Body of pancreas (tissue), 4 donors: Measurements from ENCODE around the gene SEC23A. TPM values are rescaled to one million over a fixed set of nuclear protein-coding genes. Genes with fewer than 3 reads are reported as not detected.
A peak's percentile ranks its signal among the peaks of the same experiment; 100 is the strongest.
"Not testable (repeated sequence)": the region's sequence is repeated elsewhere in the genome, so short reads cannot be mapped to it uniquely, and the experiment has no call there.

Experiments
- ATAC-seq: fragments of 150-250 bp; one replicate; pipeline ENCODE4 v1.9.1; 2016
- DNase-seq, 4 donors: peaks; one replicate each; pipeline ENCODE4 v3.0.0-alpha.2; 2019
- H3K27ac ChIP-seq, 4 donors: fragments of 200-600 bp; sonication (generic); 1 replicate in 3 of 4; 2 replicates in 1 of 4; pipeline versions ENCODE4 v1.5.1 to v1.6.1; 2016 to 2019; ENCODE audit warnings: mild to moderate bottlenecking in 1 of 4, mixed read lengths in 1 of 4, moderate library complexity in 1 of 4
- H3K27me3 ChIP-seq, 2 donors: fragments of 200-600 bp; sonication (generic); one replicate each; pipeline ENCODE4 v1.6.0; 2016; ENCODE audit warnings: mild to moderate bottlenecking in 1 of 2
- H3K36me3 ChIP-seq, 2 donors: fragments of 200-600 bp; sonication (generic); replicated peaks in 1 of 2; 2 replicates each; pipeline ENCODE4 v1.5.1; 2016; ENCODE audit warnings: low read depth in 2 of 2; ENCODE audit not compliant: insufficient read depth in 1 of 2
- H3K4me1 ChIP-seq: fragments of 200-600 bp; sonication (generic); one replicate; pipeline ENCODE4 v1.6.0; 2016
- H3K4me3 ChIP-seq, 2 donors: fragments of 200-600 bp; sonication (generic); 1 replicate in 1 of 2; 2 replicates in 1 of 2; pipeline ENCODE4 v1.5.1; 2016 to 2019
- H3K9me3 ChIP-seq, 3 donors: fragments of 200-600 bp; sonication (generic); 1 replicate in 2 of 3; 2 replicates in 1 of 3; pipeline ENCODE4 v1.5.1; 2016
- POLR2A ChIP-seq, 3 donors: fragments of 450-650 bp; IDR thresholded peaks; one replicate each; pipeline ENCODE4 v1.6.1; 2016; ENCODE audit warnings: antibody characterized with exemption in 3 of 3, mild to moderate bottlenecking in 2 of 3
- WGBS, 2 donors: methylation state at CpG; one replicate each; pipeline ENCODE4 v1.1.5; 2017; 5-methylcytosine and 5-hydroxymethylcytosine counted together
- intact Hi-C: fragments of 100-400 bp; cut with DNase I; formaldehyde crosslinking; loops from one replicate; pipeline ENCODE4 v1.15.1; 2023
- total RNA-seq, 2 donors: library from RNA; depleted of rRNA; stranded (reverse); fragments of >200 nt; gene quantifications; one replicate each; pipeline ENCODE4 v1.1.0, GENCODE V29; 2016
- TF ChIP-seq, protein P1 (sequence below), 7 experiments: fragments of 450-650 bp in 4 of 7; fragments of 200-600 bp in 3 of 7; sonication (generic) in 3 of 7; IDR thresholded peaks; one replicate each; pipeline ENCODE4 v1.5.1; 2016 to 2019; ENCODE audit warnings: antibody characterized with exemption in 7 of 7

SEC23A gene
- total RNA-seq, 2 donors from 2014 or later: 33.2 to 62.3 TPM

DNA sequence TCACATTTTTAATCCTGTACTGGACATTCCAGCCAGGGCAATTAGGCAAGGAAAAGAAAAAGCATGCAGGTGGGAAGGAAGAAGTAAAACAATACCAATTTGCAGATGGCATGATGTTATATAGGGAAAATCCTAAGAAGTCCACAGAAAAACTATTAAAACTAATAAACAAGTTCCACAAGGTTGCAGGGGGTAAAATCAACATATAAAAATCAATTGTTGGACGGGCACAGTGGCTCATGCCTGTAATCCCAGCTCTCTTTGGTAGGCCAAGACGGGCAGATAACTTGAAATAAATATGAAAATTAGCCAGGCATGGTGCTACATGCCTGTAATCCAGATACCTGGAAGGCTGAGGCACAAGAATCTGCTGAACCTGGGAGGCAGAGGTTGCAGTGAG is 31.9 kb downstream of the SEC23A start:
- Histone ChIP-seq H3K27me3 (no peaks in the 10 kb centered on the region), H3K9me3 (no peaks in the 10 kb centered on the region), H3K4me3 (no peak overlapping the region), H3K27ac (peak overlapping the region in 2 of 4 donors; percentile 1 to 42), H3K36me3 (peaks cover 0 to 7% of the 10 kb centered on the region in 2 donors), H3K4me1 (no peaks in the 10 kb centered on the region)
- intact Hi-C loops: no loop called here
- DNase-seq (no peak), ATAC-seq (peak; percentile 60)
- TF ChIP-seq, protein P1, sequence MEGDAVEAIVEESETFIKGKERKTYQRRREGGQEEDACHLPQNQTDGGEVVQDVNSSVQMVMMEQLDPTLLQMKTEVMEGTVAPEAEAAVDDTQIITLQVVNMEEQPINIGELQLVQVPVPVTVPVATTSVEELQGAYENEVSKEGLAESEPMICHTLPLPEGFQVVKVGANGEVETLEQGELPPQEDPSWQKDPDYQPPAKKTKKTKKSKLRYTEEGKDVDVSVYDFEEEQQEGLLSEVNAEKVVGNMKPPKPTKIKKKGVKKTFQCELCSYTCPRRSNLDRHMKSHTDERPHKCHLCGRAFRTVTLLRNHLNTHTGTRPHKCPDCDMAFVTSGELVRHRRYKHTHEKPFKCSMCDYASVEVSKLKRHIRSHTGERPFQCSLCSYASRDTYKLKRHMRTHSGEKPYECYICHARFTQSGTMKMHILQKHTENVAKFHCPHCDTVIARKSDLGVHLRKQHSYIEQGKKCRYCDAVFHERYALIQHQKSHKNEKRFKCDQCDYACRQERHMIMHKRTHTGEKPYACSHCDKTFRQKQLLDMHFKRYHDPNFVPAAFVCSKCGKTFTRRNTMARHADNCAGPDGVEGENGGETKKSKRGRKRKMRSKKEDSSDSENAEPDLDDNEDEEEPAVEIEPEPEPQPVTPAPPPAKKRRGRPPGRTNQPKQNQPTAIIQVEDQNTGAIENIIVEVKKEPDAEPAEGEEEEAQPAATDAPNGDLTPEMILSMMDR (IDR thresholded peaks at IDR 0.05): no peak
- no peak for TF ChIP-seq POLR2A (IDR thresholded peaks at IDR 0.05)
- 40 to 60% methylated on average over 2 of the region's 2 CpGs for WGBS, 2 donors

DNA sequence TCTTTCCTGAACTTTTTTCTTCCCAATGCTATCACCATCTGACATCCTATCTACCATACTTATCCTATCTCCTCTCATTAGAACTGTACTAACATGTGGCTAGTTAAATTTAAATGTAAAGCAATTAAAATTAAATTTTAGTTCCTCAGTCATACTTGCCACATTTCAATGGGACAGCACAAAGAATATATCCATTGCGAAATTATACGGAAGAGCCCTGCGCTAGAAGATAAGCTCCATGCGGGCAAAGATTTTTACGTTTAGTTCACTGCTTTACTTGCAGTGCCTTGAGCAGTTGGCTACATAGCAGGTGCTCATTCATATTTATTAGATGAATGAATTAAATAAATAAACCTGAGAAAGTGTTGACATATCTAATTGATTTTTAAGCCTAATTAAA is 33.1 kb downstream of the SEC23A start:
- H3K27me3 ChIP-seq: no peaks in the 10 kb centered on the region
- H3K36me3 ChIP-seq: peaks cover 0 to 8% of the 10 kb centered on the region in 2 donors
- TF ChIP-seq POLR2A (IDR thresholded peaks at IDR 0.05): no peak
- no peak overlapping the region for H3K4me3 ChIP-seq
- ATAC-seq (no peak), DNase-seq (no peak)
- 94 to 98% methylated on average over 5 of the region's 5 CpGs for WGBS, 2 donors
- no peaks in the 10 kb centered on the region for H3K9me3 ChIP-seq
- no peak overlapping the region for H3K27ac ChIP-seq
- H3K4me1 ChIP-seq: no peaks in the 10 kb centered on the region
- intact Hi-C loops: no loop called here

DNA sequence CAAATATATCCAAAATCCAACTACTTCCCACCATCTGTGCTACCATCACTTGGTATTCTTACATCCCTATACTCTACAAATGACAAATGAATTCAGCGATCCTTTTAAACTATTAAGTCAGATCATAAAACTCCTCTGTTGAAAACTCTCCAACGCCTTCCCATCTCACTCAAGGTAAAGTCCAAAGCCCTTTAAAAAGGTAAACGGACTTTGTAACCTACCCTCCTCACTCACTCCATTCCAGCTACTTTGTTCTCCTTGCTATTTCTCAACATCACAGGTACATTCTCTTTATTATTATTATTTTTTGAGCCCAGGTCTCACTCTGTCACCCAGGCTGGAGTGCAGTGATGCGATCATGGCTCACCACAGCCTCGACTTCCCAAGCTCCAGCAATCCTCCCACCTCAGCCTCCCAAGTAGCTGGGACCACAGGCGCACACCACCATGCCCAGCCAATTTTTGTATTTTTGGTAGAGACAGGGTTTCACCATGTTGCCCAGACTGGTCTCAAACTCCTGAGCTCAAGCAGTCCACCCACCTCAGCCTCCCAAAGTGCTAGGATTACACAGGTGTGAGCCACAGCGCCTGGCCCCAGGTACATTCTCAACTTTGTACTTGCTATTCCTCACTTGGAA is 33.7 kb downstream of the SEC23A start:
- H3K27ac ChIP-seq, H3K4me3 ChIP-seq, H3K27me3 ChIP-seq, intact Hi-C loops, H3K4me1 ChIP-seq, DNase-seq, H3K9me3 ChIP-seq, ATAC-seq: not testable (repeated sequence)
- H3K36me3 ChIP-seq: peaks cover 0 to 14% of the 10 kb centered on the region in 2 donors
- 96 to 97% methylated on average over 7 of the region's 7 CpGs for whole genome bisulfite sequencing, 2 donors

DNA sequence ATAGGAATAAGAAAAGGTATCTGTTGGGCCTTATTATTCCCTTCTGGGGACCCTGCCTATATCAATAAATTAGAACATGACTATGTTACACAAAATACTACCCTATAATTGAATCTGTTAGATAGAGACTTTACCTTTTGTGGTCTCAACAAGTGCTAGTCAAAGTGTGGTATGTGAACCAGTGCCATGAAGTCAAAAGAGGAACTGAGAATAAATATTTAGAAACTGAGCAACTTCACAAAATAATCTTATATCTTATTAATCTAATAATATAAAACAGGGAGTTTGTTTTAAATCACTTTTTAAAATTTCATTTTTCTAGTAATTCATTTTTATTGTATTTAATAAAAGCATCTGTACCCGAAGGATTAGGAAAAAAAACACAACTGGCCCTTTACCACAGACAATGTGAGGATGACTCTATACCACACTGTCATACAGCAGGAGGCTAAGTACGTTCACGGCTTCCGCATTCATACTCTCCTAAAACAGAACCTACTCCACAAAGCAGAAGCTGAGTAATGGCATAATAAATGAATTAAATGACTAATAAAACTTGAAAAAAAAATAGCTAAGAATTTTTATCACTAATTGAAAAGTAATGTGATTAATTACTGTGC is 42.1 kb downstream of the SEC23A start:
- Histone ChIP-seq H3K27me3 (no peaks in the 10 kb centered on the region), H3K4me3 (no peak overlapping the region), H3K4me1 (no peaks in the 10 kb centered on the region), H3K9me3 (peaks cover 0 to 11% (median 0%) of the 10 kb centered on the region in 3 donors), H3K36me3 (peaks cover 0 to 20% of the 10 kb centered on the region in 2 donors), H3K27ac (no peak overlapping the region)
- intact Hi-C loops: no loop called here
- 94 to 98% methylated on average over 4 of the region's 4 CpGs for WGBS, 2 donors
- DNase-seq (no peak), ATAC-seq (no peak)
- TF ChIP-seq POLR2A (IDR thresholded peaks at IDR 0.05): no peak
- TF ChIP-seq, protein P1 (IDR thresholded peaks at IDR 0.05): no peak

DNA sequence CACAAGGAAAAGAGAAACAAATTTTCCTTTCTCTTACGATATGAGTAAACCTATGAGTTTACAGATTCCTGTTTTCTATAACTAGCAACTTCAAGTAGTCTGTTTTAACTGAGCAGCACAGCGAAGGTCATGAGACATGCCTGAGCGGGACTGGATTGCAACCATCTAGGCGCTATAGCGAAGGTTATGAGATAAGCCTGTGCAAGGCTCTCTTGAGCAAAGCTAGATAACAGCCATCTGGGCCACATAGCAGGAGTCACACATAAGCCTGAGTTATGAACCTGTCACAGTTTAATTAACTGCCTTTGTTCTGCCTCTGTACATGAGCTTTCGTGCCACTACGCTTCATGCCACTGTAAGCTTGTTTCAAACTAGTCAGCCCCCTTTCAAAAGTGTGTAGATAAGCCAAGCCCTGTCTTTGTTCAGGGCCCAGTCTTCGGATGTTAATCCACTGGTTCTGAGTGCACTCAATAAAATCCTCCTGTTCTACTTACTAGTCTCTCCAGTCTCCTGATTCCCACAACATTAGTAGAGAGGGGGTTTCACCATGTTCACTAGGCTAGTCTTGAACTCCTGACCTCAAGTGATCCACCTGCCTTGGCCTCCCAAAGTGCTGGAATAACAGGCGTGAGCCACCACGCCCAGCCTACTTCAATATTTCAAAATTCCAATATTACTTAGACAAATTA is 47.1 kb downstream of the SEC23A start:
- ATAC-seq (no peak), DNase-seq (no peak)
- H3K9me3 ChIP-seq: peaks cover 0 to 21% (median 0%) of the 10 kb centered on the region in 3 donors
- peaks cover 0 to 20% of the 10 kb centered on the region in 2 donors for H3K36me3 ChIP-seq
- intact Hi-C loops: no loop called here
- no peaks in the 10 kb centered on the region for H3K4me1 ChIP-seq
- TF ChIP-seq, protein P1 (IDR thresholded peaks at IDR 0.05): no peak
- no peak for TF ChIP-seq POLR2A (IDR thresholded peaks at IDR 0.05)
- H3K27ac ChIP-seq: no peak overlapping the region
- 88 to 92% methylated on average over 10 of the region's 10 CpGs for WGBS, 2 donors
- no peaks in the 10 kb centered on the region for H3K27me3 ChIP-seq
- H3K4me3 ChIP-seq: no peak overlapping the region

DNA sequence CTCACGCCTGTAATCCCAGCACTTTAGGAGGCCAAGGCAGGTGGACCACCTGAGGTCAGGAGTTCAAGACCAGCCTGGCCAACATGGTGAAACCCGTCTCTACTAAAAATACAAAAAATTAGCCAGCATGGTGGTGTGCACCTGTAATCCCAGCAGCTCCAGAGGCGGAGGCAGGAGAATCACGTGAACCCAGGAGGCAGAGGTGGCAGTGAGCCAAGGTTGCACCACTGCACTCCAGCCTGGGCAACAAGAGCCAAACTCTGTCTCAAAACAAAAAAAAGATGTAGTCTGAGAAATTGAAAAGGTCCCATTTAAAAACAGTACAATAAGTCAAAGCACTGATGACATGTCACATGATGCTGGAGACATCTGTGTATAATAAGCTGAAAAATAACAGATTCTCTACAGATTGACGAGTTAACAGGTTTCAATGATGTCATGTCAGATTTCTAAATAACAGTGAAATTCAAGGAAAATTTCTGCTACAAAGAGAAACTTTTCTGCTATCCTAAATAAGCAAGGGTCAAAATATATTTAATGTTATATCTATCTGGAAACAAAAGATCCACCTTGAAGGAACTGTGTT is 50.1 kb downstream of the SEC23A start:
- intact Hi-C loops, DNase-seq, H3K4me1 ChIP-seq, H3K27me3 ChIP-seq, H3K27ac ChIP-seq, ATAC-seq, H3K4me3 ChIP-seq: not testable (repeated sequence)
- Histone ChIP-seq H3K9me3 (peaks cover 0 to 21% (median 0%) of the 10 kb centered on the region in 3 donors), H3K36me3 (peaks cover 0 to 15% of the 10 kb centered on the region in 2 donors)
- 87 to 89% methylated on average over 5 of the region's 5 CpGs for WGBS, 2 donors
